GM10847 (cell line): ENCODE results near the gene GPR137B.

ENCODE experiments used
- POLR2A ChIP-seq: IDR thresholded peaks from 2 replicates; pipeline ENCODE4 v1.6.1; 2011; ENCODE audit not compliant: insufficient read length; ENCODE audit errors: extremely low read depth

The GPR137B gene

GRCh38 chr1:236133802-236134201 lies 8.5 kb upstream of the GPR137B start:
- TF ChIP-seq POLR2A, result no peak

GRCh38 chr1:236137285-236137852 lies 5.0 kb upstream of the GPR137B start:
- TF ChIP-seq POLR2A, result no peak

- TF ChIP-seq POLR2A, result no peak
These were observed 2.8 kb upstream of the GPR137B start for GRCh38 chr1:236139495-236139894.

- no peak for TF ChIP-seq POLR2A
These were observed 1.5 kb upstream of the GPR137B start for GRCh38 chr1:236140705-236141446.

GRCh38 chr1:236141447-236142252 lies 689 bp upstream of the GPR137B start:
- TF ChIP-seq POLR2A, result no peak

- TF ChIP-seq POLR2A, result no peak
These were observed 987 bp downstream of the GPR137B start for GRCh38 chr1:236143104-236143948.

GRCh38 chr1:236144033-236144432 lies 1.7 kb downstream of the GPR137B start:
- TF ChIP-seq POLR2A, result no peak

- no peak for TF ChIP-seq POLR2A
These were observed 2.3 kb downstream of the GPR137B start for GRCh38 chr1:236144446-236145150.

- TF ChIP-seq POLR2A, result no peak
These were observed 4.7 kb downstream of the GPR137B start for GRCh38 chr1:236147068-236147467.

GRCh38 chr1:236147521-236148469 lies 5.5 kb downstream of the GPR137B start:
- TF ChIP-seq POLR2A, result no peak

- no peak for TF ChIP-seq POLR2A
These were observed 6.1 kb downstream of the GPR137B start for GRCh38 chr1:236148470-236148845.

- TF ChIP-seq POLR2A, result no peak
These were observed 6.8 kb downstream of the GPR137B start for GRCh38 chr1:236149003-236149595.

GRCh38 chr1:236149696-236150228 lies 7.4 kb downstream of the GPR137B start:
- no peak for TF ChIP-seq POLR2A
